HT1080 (cell line): ENCODE results near the gene URI1. TPM values are rescaled to one million over a fixed set of nuclear protein-coding genes. Genes with fewer than 3 reads are reported as not detected.

ENCODE experiments used
- small RNA-seq: library from RNA; depleted of rRNA; stranded (forward); fragments of <200 nt; gene quantifications from one replicate; pipeline ENCODE3, GENCODE V24; 2014
- total RNA-seq: library from RNA; depleted of rRNA; stranded (reverse); fragments of >200 nt; shearing (Covaris generic); gene quantifications from 2 replicates; pipeline ENCODE4 v1.2.3, GENCODE V29; 2014; rRNA removed

Gene URI1
- total RNA-seq, 1 experiment from 2014 or later: 54.3 TPM

Small RNA genes lying within 50 kb of the gene (small RNA-seq; reads per million reads assigned to genes)
- gene AC008798.1 (not detected), gene TAF9P3 (not detected)

Other genes starting within 250 kb of the URI1 start
- 34.3 and 34.5 TPM in 2 replicates for gene C19orf12, start 227.0 kb upstream of the URI1 start, total RNA-seq
- gene CCNE1, start 130.2 kb upstream of the URI1 start, total RNA-seq: 10.8 and 14.2 TPM in 2 replicates